Lower leg skin (tissue), 3 donors: ENCODE results near the gene RPTOR.

ENCODE experiments used
- CTCF ChIP-seq, 3 donors: fragments of 450-650 bp; IDR thresholded peaks; one replicate each; pipeline ENCODE4 v1.5.1; 2016; ENCODE audit warnings: antibody characterized with exemption in 3 of 3, mild to moderate bottlenecking in 3 of 3, moderate library complexity in 2 of 3
- POLR2A ChIP-seq, 2 donors: fragments of 450-650 bp; IDR thresholded peaks; one replicate each; pipeline ENCODE4 v1.6.1; 2016 to 2017; ENCODE audit warnings: antibody characterized with exemption in 2 of 2, mild to moderate bottlenecking in 1 of 2, moderate library complexity in 1 of 2

GRCh38 chr17:80769936-80770625 lies 225.4 kb downstream of the RPTOR start:
- no peak for TF ChIP-seq POLR2A (IDR thresholded peaks at IDR 0.05)
- no peak for TF ChIP-seq CTCF (IDR thresholded peaks at IDR 0.05)
